Limb (tissue), 2 donors: ENCODE data around the gene CPSF4L.
A peak's percentile ranks its signal among the peaks of the same experiment; 100 is the strongest.
"Not testable (repeated sequence)": the region's sequence is repeated elsewhere in the genome, so short reads cannot be mapped to it uniquely, and the experiment has no call there.

ENCODE experiments used
- DNase-seq, 2 donors: peaks; one replicate each; pipeline ENCODE4 v3.0.0-alpha.2; 2016; ENCODE audit errors: extremely low spot score in 2 of 2

Gene CPSF4L

GRCh38 chr17:73261617-73261951, at the start of gene CPSF4L:
Gene CPSF4L, minus strand, starts transcription at chr17:73261880. Its CDS starts 62 bp downstream, at chr17:73261818.
- DNase-seq: no peak

GRCh38 chr17:73311428-73311780, 49.7 kb upstream of the CPSF4L start:
- DNase-seq: no peak

- peak in 1 of 2 donors; percentile 65 for DNase-seq
Observed at GRCh38 chr17:73309727-73310596, 48.3 kb upstream of the CPSF4L start.

GRCh38 chr17:73308959-73309358, 47.3 kb upstream of the CPSF4L start:
- DNase-seq: not testable (repeated sequence)

- no peak for DNase-seq
Observed at GRCh38 chr17:73308017-73308823, 46.5 kb upstream of the CPSF4L start.

GRCh38 chr17:73307130-73307529, 45.5 kb upstream of the CPSF4L start:
- no peak for DNase-seq

GRCh38 chr17:73305845-73306836, 44.5 kb upstream of the CPSF4L start:
- no peak for DNase-seq

- DNase-seq: peak in 1 of 2 donors; percentile 71
Observed at GRCh38 chr17:73304971-73305812, 43.5 kb upstream of the CPSF4L start.

- no peak for DNase-seq
Observed at GRCh38 chr17:73304438-73304837, 42.8 kb upstream of the CPSF4L start.

GRCh38 chr17:73302189-73302588, 40.5 kb upstream of the CPSF4L start:
- DNase-seq: no peak

GRCh38 chr17:73301369-73301768, 39.7 kb upstream of the CPSF4L start:
- no peak for DNase-seq

GRCh38 chr17:73300392-73300791, 38.7 kb upstream of the CPSF4L start:
- no peak for DNase-seq

- no peak for DNase-seq
Observed at GRCh38 chr17:73297934-73298861, 36.5 kb upstream of the CPSF4L start.

GRCh38 chr17:73293480-73293911, 31.8 kb upstream of the CPSF4L start:
- no peak for DNase-seq

- DNase-seq: no peak
Observed at GRCh38 chr17:73293031-73293430, 31.4 kb upstream of the CPSF4L start.

- DNase-seq: no peak
Observed at GRCh38 chr17:73292031-73292531, 30.4 kb upstream of the CPSF4L start.

- no peak for DNase-seq
Observed at GRCh38 chr17:73291260-73291801, 29.7 kb upstream of the CPSF4L start.

GRCh38 chr17:73290399-73291259, 28.9 kb upstream of the CPSF4L start:
- DNase-seq: no peak
